C4-2B (cell line): ENCODE measurements around the gene SLCO3A1.

ENCODE experiments used
- H3K27ac ChIP-seq: fragments of 450-650 bp; 2 replicates; pipeline ENCODE4 v1.5.1; 2017
- ZFX ChIP-seq: fragments of 450-650 bp; IDR thresholded peaks from 2 replicates; pipeline ENCODE4 v1.6.1; 2017
- TF ChIP-seq, protein P1 (sequence below): fragments of 450-650 bp; conservative IDR thresholded peaks from 2 replicates; pipeline ENCODE4 v1.5.1; 2017; ENCODE audit warnings: mild to moderate bottlenecking

SLCO3A1 gene

DNA sequence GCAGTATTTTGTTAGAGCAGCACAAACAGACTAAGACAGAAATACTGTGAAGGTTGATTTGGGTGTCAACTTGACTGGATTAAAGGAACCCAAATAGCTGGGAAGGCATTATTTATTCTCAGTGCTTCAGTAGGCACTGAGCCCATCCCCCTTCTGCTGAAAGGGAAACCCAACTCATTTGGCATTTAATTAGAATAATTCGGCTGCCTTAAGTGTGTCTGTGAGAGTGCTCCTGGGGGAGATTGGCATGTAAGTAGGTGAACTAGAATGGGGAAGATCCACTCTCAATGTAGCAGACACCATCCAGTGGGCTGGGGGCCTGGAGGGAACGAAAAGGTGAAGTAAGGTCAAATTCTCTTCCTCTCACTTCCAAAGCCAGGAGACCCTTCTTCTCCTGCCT is 20.5 kb upstream of the SLCO3A1 start:
- TF ChIP-seq ZFX = no peak
- TF ChIP-seq, protein P1, sequence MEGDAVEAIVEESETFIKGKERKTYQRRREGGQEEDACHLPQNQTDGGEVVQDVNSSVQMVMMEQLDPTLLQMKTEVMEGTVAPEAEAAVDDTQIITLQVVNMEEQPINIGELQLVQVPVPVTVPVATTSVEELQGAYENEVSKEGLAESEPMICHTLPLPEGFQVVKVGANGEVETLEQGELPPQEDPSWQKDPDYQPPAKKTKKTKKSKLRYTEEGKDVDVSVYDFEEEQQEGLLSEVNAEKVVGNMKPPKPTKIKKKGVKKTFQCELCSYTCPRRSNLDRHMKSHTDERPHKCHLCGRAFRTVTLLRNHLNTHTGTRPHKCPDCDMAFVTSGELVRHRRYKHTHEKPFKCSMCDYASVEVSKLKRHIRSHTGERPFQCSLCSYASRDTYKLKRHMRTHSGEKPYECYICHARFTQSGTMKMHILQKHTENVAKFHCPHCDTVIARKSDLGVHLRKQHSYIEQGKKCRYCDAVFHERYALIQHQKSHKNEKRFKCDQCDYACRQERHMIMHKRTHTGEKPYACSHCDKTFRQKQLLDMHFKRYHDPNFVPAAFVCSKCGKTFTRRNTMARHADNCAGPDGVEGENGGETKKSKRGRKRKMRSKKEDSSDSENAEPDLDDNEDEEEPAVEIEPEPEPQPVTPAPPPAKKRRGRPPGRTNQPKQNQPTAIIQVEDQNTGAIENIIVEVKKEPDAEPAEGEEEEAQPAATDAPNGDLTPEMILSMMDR = no peak
- H3K27ac ChIP-seq = no peak overlapping the region

DNA sequence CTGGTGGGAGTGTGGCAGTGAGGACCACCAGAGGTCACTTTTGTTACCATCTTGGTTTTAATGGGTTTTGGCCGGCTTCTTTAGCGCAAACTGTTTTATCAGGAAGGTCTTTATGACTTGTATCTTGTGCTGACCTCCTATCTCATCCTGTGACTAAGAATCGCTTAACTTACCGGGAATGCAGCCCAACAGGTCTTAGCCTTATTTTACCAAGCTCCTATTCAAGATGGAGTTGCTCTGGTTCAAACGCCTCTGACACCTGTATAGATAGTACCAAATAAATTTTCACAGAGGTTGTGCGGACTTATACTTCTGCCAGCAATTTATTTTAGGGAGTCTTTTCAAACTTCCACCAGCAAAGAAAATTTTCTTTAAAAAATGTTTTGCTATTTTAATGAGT is 13.6 kb upstream of the SLCO3A1 start:
- TF ChIP-seq, protein P1 = no peak
- no peak for TF ChIP-seq ZFX
- no peak overlapping the region for H3K27ac ChIP-seq

DNA sequence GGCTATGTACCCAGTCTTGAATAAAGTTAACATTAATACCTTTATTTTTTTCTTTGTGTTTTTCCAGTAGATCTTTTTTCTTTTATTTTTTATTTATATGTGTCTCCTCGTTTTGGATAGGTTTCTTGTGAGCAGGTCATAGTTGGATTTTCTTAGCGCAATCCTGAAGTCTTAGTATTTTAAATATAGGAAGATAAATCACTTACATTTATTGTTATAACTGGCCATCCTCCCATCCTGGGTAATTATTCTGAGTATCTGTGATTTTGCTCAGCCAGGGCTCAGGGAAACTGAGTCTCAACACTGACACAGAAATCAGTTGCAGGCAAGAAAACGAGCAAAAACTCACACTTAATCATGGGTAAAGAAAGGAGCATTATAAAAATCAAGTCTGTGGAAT is 11.6 kb upstream of the SLCO3A1 start:
- no peak overlapping the region for H3K27ac ChIP-seq
- TF ChIP-seq, protein P1 = no peak
- TF ChIP-seq ZFX = no peak

DNA sequence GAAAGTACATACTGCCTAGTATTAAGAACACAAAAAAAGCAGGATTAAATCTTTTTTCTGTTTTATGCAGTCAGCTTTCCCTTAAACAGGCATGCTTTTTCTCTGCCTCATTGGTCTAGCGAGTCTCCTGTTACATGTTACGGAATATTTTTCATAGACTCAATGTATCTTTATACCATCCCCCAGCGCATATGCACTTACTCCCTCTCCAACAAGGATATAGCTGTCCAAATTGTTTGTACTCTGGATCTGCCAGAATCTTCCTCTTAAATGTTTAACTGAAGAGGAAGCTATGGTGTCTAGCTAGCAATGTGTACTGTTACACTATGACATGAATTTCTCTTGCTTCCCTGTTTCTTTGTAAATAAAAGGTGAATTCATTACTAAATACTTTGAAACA is 9.2 kb upstream of the SLCO3A1 start:
- TF ChIP-seq ZFX = no peak
- TF ChIP-seq, protein P1 = no peak

DNA sequence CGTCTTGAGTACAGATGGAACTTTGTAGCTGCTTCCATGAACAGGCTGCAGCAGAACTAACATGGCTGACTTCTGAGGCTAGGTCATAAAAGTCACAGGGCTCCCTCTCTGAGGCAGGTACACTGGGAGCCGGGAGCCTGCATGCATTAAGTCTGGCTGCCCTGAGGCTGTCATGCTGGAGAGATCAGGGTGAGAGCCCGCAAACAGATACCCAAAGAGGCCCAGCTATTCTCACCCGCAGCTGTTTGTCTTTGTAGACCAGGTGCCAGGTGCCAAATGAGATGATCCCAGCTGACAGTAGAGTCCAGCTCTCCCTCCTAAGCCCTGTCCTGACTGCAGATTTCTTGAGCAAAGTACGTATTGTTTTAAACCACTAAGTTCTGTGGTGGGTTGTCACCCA is 8.6 kb upstream of the SLCO3A1 start:
- H3K27ac ChIP-seq = no peak overlapping the region
- TF ChIP-seq, protein P1 = no peak

More for the DNA sequence above, 9.2 kb upstream of the SLCO3A1 start:
- no peak overlapping the region for H3K27ac ChIP-seq

DNA sequence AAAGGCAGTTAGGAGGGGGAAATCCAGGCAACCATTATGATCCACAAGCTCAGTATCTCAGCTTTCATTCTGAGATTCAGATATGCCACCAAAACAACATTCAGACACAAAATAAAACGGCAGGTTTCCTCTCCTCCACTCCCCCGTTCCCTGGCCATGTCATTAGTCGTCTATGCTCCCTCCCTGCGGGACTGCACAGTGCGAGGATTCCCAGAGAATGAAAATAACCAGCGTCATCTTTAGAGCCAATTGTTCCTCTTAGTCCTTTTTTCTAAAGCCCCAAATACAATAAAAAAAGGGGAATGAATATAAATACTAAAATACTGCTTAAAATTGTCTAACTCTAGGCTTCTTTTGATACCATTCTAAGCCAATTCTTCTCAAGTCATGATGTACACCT is 7.8 kb upstream of the SLCO3A1 start:
- no peak overlapping the region for H3K27ac ChIP-seq
- TF ChIP-seq ZFX = no peak
- TF ChIP-seq, protein P1 = no peak

DNA sequence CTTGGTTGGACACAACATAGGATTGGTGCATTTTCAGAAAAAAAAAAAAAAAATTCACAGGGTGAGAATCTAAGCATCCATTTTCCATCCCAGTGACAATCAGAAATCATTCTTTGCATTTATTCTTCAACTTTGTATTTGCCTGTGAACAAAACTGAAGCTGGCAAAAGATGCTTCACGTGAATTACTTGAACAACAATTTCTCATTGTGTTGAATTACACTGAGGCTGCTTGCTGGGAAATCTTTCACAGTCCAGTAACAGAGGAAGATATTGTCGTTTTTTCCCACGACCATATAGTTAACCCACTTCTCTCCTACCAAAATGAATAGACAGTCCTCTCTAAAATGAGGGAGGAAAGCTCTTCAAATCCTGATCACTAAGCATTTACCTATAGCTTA is 4.3 kb upstream of the SLCO3A1 start:
- TF ChIP-seq, protein P1 = no peak
- no peak for TF ChIP-seq ZFX

More for the DNA sequence above, 4.3 kb upstream of the SLCO3A1 start:
- H3K27ac ChIP-seq = no peak overlapping the region
